Osteoblast (primary cell): ENCODE results near the gene MSH3. TPM values are rescaled to one million over a fixed set of nuclear protein-coding genes. Genes with fewer than 3 reads are reported as not detected.

Experiments
- DNase-seq: peaks from one replicate; pipeline ENCODE4 v3.0.0; 2011; ENCODE audit warnings: low spot score, mixed read lengths; ENCODE audit not compliant: insufficient read length; ENCODE audit errors: missing footprints
- H2AFZ ChIP-seq: 2 replicates; pipeline ENCODE4 v1.6.0; 2011; ENCODE audit warnings: mild to moderate bottlenecking, low read length
- H3K27ac ChIP-seq: 2 replicates; pipeline ENCODE4 v1.5.1; 2011; ENCODE audit warnings: mild to moderate bottlenecking, low read depth, low read length, moderate library complexity
- H3K27me3 ChIP-seq: 2 replicates; pipeline ENCODE4 v1.6.0; 2012; ENCODE audit warnings: mild to moderate bottlenecking, control low read depth, inconsistent platforms, low read length, moderate library complexity; ENCODE audit not compliant: insufficient read depth
- H3K36me3 ChIP-seq: 2 replicates; pipeline ENCODE4 v1.5.1; 2011; ENCODE audit warnings: mild to moderate bottlenecking, low read length, control low read depth, moderate library complexity; ENCODE audit not compliant: insufficient read depth
- H3K4me1 ChIP-seq: 2 replicates; pipeline ENCODE4 v1.5.1; 2011; ENCODE audit warnings: mild to moderate bottlenecking, low read length, control low read depth, moderate library complexity; ENCODE audit not compliant: insufficient read depth
- H3K4me2 ChIP-seq: 2 replicates; pipeline ENCODE4 v1.6.0; 2011; ENCODE audit warnings: mild to moderate bottlenecking, low read length; ENCODE audit not compliant: insufficient read depth
- H3K4me3 ChIP-seq: fragments of 200-600 bp; sonication (generic); 3 replicates; pipeline ENCODE4 v1.5.1; 2012; ENCODE audit warnings: mild to moderate bottlenecking, low read length, inconsistent platforms; ENCODE audit not compliant: insufficient read depth
- H3K79me2 ChIP-seq: 2 replicates; pipeline ENCODE4 v1.6.0; 2012; ENCODE audit warnings: mild to moderate bottlenecking, low read length, control low read depth, inconsistent platforms; ENCODE audit not compliant: insufficient read depth
- H3K9me3 ChIP-seq: 2 replicates; pipeline ENCODE4 v1.5.1; 2011; ENCODE audit warnings: low read depth, low read length, control low read depth
- H4K20me1 ChIP-seq: 2 replicates; pipeline ENCODE4 v1.6.0; 2012; ENCODE audit warnings: mild to moderate bottlenecking, low read length, control low read depth; ENCODE audit not compliant: insufficient read depth
- CTCF ChIP-seq: IDR thresholded peaks from 2 replicates; pipeline ENCODE4 v1.5.1; 2011; ENCODE audit warnings: mild to moderate bottlenecking, low read depth, low read length, moderate library complexity; ENCODE audit errors: extremely low read depth
- total RNA-seq: library from RNA; depleted of rRNA; stranded (reverse); fragments of >200 nt; gene quantifications from 2 replicates; pipeline ENCODE4 v1.2.3, GENCODE V29; 2012

Gene MSH3
- total RNA-seq, 1 donor = 21.7 TPM

GRCh38 chr5:80722916-80723315 lies 68.5 kb downstream of the MSH3 start:
- no peak overlapping the region for H2AFZ ChIP-seq
- peaks cover 11% of the 10 kb centered on the region for H3K36me3 ChIP-seq
- no peak for TF ChIP-seq CTCF
- no peaks in the 10 kb centered on the region for H3K9me3 ChIP-seq
- no peaks in the 10 kb centered on the region for H4K20me1 ChIP-seq
- H3K27ac ChIP-seq = no peak overlapping the region
- no peaks in the 10 kb centered on the region for H3K79me2 ChIP-seq
- H3K27me3 ChIP-seq = no peaks in the 10 kb centered on the region
- DNase-seq = no peak
- H3K4me3 ChIP-seq = no peak overlapping the region
- H3K4me2 ChIP-seq = no peak overlapping the region
- H3K4me1 ChIP-seq = no peaks in the 10 kb centered on the region

- Histone ChIP-seq H3K4me1 (no peaks in the 10 kb centered on the region), H3K9me3 (no peaks in the 10 kb centered on the region), H3K27ac (no peak overlapping the region), H2AFZ (no peak overlapping the region), H4K20me1 (no peaks in the 10 kb centered on the region), H3K4me3 (no peak overlapping the region), H3K36me3 (peaks cover 4% of the 10 kb centered on the region), H3K27me3 (no peaks in the 10 kb centered on the region), H3K79me2 (no peaks in the 10 kb centered on the region), H3K4me2 (no peak overlapping the region)
- no peak for TF ChIP-seq CTCF
- no peak for DNase-seq
These were observed 71.0 kb downstream of the MSH3 start for GRCh38 chr5:80725446-80725845.

GRCh38 chr5:80736730-80737129 lies 82.3 kb downstream of the MSH3 start:
- Histone ChIP-seq H3K4me3 (no peak overlapping the region), H3K79me2 (no peaks in the 10 kb centered on the region), H4K20me1 (no peaks in the 10 kb centered on the region), H3K4me2 (no peak overlapping the region), H3K27ac (no peak overlapping the region), H3K4me1 (no peaks in the 10 kb centered on the region), H3K27me3 (no peaks in the 10 kb centered on the region), H3K9me3 (no peaks in the 10 kb centered on the region), H3K36me3 (no peaks in the 10 kb centered on the region), H2AFZ (no peak overlapping the region)
- no peak for TF ChIP-seq CTCF
- DNase-seq = no peak

- Histone ChIP-seq H3K4me1 (no peaks in the 10 kb centered on the region), H3K4me2 (no peak overlapping the region), H3K9me3 (no peaks in the 10 kb centered on the region), H3K4me3 (no peak overlapping the region), H3K79me2 (no peaks in the 10 kb centered on the region), H4K20me1 (no peaks in the 10 kb centered on the region), H2AFZ (no peak overlapping the region), H3K27ac (no peak overlapping the region), H3K27me3 (no peaks in the 10 kb centered on the region), H3K36me3 (peaks cover 5% of the 10 kb centered on the region)
- DNase-seq = no peak
- no peak for TF ChIP-seq CTCF
These were observed 84.0 kb downstream of the MSH3 start for GRCh38 chr5:80738466-80738865.
